Retinal pigment epithelial cell (primary cell): Measurements from ENCODE around the gene BEST1.

Source experiments
- DNase-seq: peaks from one replicate; pipeline ENCODE4 v3.0.0-alpha.2; 2010; ENCODE audit warnings: low read depth
- H3K4me3 ChIP-seq: 2 replicates; pipeline ENCODE4 v1.5.1; 2011; ENCODE audit warnings: mild to moderate bottlenecking, low read length, control low read depth, moderate library complexity
- TF ChIP-seq, protein P1 (sequence below): conservative IDR thresholded peaks from 2 replicates; pipeline ENCODE4 v1.5.1; 2011; ENCODE audit warnings: low read depth, low read length, control low read depth, inconsistent platforms

Gene BEST1

DNA sequence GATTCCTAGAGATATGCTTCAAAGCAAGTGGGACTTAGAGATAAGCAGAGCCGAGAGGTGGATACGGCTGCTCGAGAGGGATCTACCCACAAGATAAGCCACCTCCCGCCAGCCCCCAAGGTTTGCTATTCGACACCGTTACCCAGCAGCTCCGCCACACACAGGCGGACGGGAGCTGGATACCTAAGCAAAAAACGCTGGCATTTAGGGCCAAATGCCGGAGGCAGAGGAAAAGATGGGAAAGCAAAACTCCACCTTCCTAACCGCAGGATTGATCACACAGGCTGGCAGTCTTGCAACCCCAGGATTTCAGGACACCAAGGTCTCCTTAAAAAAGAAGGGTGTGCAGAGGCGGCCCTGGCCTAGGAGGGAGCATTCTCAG lies 16.6 kb downstream of the BEST1 start:
- TF ChIP-seq, protein P1, sequence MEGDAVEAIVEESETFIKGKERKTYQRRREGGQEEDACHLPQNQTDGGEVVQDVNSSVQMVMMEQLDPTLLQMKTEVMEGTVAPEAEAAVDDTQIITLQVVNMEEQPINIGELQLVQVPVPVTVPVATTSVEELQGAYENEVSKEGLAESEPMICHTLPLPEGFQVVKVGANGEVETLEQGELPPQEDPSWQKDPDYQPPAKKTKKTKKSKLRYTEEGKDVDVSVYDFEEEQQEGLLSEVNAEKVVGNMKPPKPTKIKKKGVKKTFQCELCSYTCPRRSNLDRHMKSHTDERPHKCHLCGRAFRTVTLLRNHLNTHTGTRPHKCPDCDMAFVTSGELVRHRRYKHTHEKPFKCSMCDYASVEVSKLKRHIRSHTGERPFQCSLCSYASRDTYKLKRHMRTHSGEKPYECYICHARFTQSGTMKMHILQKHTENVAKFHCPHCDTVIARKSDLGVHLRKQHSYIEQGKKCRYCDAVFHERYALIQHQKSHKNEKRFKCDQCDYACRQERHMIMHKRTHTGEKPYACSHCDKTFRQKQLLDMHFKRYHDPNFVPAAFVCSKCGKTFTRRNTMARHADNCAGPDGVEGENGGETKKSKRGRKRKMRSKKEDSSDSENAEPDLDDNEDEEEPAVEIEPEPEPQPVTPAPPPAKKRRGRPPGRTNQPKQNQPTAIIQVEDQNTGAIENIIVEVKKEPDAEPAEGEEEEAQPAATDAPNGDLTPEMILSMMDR: no peak
- DNase-seq: no peak
- H3K4me3 ChIP-seq: peak overlapping the region; percentile 100

DNA sequence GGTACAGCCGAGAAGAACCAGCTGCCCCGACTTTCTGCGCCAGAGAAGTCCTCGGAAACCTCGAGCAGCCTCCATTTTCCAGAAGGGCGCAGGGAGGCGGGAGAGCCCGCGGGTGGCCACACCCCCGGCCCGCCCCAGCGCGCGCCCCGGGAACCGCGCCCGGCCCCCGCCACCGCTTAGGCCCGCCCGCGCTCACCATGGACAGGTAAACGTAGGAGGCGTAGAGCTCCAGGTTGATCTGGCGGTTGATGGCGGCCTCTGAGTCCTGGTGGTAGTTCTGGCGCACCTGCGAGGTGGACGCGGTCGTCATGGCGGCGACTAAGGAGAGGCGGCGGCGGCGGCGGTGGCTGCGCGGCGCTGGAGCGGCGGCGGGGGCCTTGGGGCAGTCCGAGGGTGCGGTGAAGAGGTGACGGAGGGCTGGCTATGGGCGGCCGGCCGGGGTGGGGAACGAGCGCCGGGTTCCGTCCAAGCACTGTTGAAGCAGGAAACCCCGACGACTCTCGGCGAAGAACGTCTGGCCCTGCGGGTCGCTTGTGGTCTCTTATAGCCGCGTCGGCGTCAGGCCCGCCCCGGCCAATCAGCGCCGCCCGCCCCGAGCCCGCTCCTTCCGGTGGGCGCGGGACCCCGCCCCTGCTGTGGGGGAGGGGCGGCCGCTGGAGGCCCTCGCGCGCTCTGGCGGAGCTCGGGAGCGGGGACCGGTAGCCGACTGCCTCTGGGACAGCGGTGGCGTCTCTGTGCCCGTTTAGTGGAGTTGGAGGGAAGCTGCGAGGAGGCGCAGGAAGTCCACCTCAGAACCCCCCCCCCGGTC lies 17.2 kb downstream of the BEST1 start, which contains the start of gene FTH1:
Gene FTH1 (minus strand): TSS at position 519 of the 808 bp plus-strand sequence. CDS start 209 bp downstream, at position 310.
- TF ChIP-seq, protein P1: no peak
- peak within 1 kb of the TSS; percentile 100 for H3K4me3 ChIP-seq
- no peak for DNase-seq

DNA sequence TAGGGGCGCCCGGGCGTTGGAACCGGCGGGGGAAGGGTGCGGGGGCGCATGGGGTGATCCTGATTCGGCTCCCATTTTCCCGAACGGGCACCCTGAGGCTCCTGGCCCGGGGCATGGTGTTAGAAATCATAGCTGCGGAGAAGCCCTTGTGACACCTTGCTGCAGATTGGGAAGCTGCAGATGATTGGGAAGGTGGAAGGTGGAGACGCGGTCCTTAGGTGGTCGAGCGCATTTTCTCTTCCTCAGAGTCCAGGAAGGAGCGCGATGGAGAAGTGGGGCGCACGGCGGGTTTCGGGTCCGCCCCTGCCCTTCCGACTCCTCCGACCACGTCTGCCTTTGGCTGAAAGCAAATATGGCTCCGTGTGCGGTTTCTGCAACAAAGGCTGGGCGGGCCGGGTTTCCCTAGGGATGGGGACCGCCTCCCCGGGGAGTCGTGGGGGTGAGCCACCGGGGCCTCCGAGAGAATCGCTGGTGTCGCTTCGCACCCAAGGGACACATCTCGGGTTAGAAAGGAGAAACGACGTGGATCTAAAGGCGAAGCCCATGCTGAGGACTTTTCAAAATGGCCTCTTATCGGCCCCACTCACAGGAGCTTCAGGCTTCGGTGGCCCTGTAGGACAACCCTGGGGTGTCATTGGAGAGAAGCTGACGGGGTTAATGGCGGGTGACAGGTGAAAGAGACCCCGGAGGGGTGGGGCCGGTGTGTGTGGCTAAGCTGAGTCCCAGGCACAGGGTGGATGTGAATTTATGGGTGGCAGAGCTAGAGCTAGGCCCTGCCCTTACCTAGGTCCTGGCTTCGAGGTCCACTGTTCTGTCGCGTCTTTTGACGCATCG lies 18.0 kb downstream of the BEST1 start:
- TF ChIP-seq, protein P1: no peak
- no peak for DNase-seq

DNA sequence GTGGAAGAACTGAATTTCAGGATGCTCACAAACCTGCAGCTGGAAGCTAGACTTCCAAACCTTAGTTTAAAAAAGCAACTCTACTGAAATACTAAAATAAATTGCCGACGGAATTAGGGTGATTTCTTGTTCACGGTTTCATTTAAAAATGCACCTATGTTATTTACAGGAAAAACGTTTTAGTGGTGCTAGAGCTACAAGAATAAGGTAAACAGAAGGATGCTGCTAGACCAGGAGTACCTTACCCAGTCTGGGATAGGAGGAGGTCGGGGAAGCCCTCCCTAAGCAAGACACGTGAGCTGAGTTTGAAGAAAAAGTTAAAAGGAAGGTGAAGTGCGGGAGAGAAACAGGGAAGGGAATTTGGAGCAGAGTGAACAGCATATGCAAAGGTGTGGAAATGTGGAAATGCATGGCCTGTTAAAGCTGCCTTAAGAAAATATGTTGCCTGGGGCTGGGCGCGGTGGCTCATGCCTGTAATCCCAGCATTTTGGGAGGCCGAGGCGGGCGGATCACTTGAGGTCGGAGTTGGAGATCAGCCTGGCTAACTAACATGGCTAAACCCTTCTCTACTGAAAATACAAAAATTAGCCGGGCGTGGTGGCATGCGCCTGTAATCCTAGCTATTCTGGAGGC lies 18.7 kb downstream of the BEST1 start:
- TF ChIP-seq, protein P1: no peak
- no peak for DNase-seq
- H3K4me3 ChIP-seq: peak overlapping the region; percentile 100

More for the DNA sequence above, 18.0 kb downstream of the BEST1 start:
- peak overlapping the region; percentile 100 for H3K4me3 ChIP-seq

DNA sequence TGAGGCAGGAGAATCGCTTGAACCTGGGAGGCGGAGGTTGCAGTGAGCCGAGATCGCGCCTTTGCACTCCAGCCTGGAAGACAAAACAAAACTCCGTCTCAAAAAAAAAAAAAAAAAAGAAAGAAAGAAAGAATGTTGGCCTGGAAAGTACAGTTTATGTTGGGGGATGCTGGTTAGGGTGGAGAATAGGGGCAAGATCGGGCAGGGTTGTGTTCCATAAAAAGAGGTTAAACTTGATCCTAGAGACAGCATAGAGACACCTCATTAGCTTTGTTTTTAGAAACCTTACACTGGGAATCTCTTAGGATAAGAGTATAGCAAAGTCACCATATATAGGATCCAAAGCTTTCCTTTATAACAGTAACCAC lies 19.2 kb downstream of the BEST1 start:
- no peak overlapping the region for H3K4me3 ChIP-seq
- TF ChIP-seq, protein P1: no peak
- DNase-seq: no peak

DNA sequence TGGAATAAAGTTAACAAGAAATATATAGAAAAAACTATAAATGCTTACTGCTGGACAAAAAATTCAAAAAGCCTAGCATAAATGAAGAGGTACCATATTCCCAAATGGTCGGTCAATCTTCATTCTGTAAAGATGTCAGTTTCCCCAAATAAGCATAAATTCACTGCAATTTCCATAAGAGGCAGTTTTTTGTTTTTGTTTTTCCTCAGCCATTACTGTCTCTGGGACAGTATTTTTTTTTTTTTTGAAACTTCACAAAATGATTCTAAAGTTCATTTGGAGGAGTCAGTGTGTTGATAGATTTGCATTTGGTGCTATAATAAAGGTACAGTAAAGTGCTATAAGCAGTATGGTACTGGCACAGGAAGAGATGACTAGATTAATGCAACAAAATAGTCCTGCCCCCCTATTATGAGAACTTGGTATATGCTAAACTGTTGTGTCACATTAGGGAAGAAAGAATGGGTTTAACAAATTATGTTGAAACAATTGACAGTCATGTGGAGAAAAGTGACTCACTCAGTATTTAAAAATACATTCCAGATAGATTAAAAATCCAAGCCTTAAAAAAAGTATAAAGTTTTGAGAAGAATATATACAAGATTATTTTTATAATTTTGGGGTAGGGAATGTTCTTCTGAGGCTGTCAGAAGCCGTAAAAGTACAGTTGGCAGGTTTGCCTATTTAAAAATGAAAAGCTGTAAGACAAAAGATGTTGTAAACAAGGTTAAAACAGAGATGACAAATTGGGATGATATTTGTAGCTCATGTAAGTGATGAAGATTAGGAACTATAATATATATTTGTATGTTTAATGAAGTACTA lies 19.9 kb downstream of the BEST1 start:
- no peak overlapping the region for H3K4me3 ChIP-seq
- TF ChIP-seq, protein P1: no peak
- peak; percentile 76 for DNase-seq
